GM19043 (cell line): ENCODE data around the gene HYKK.
A peak's percentile ranks its signal among the peaks of the same experiment; 100 is the strongest.
"Not testable (repeated sequence)": the region's sequence is repeated elsewhere in the genome, so short reads cannot be mapped to it uniquely, and the experiment has no call there.

Experiments used
- ATAC-seq: cut with Tn5 transposase; IDR thresholded peaks from one replicate; pipeline ENCODE4 v1.9.1; 2021; ENCODE audit warnings: low read depth; ENCODE audit not compliant: unreplicated experiment

HYKK gene

DNA sequence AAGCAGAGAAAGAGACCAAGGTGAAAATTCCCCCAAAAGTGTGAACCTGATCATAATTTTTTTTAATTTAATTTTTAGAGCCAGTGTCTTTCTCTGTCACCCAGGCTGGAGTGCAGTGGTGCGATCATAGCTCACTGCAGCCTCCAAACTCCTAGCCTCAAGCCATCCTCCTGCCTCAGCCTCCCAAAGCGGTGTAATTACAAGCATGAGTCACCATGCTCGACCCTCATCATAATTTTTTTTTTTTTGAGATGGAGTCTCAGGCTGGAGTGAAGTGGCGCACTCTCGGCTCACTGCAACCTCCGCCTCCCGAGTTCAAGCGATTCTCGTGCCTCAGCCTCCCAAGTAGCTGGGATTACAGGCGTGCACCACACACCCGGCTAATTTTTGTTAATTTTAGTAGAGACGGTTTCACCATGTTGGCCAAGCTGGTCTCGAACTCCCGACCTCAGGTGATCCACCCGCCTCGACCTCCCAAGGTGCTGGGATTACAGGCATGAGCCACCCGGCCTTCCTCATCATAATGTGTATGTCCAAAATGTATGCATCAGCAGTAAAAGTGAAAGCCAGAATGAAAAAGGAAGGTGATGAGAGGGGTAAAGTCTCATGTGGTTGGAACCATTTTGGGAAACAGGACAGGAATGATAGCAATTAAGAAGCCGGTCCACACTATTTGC is 32.2 kb downstream of the HYKK start:
- ATAC-seq = not testable (repeated sequence)

DNA sequence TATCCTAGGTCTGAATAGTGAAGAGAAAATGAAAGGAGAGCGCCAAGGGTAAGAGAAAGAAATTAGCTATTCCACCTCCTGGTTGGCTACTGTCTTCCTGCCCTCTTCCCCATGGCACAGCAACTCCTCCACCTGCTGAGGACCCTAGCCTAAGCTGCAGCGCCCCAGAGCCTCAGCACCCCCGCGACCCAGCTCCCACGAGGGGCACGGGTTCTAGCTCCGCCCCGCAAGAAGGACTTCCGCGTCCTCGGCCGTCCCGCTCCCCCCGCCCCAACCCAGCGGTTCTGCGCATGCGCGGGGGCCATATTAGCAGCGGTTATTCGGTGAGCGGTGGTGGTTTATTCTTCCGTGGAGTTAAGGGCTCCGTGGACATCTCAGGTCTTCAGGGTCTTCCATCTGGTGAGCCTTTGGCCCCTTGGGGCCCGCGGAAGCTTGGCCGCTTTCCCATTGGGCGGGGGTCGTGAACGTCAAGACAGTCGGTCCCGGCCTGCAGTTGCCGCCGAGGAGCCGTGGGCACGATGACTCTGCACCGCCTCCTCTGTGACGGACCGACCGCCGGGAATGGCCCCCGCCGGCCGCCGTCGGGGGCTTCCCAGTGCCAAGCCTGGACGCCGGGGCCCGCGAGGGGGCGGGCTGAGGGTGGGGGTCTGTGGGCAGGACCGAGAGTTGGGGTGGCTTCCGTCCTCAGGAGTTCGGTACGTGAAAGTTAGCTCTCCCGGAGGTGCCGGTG is 32.9 kb downstream of the HYKK start, which contains the start of gene PSMA4:
Gene PSMA4, plus strand, starts transcription at position 304 of the 730 bp plus-strand sequence. CDS start 1,484 bp downstream, outside the sequence.
- ATAC-seq = peak; percentile 75

DNA sequence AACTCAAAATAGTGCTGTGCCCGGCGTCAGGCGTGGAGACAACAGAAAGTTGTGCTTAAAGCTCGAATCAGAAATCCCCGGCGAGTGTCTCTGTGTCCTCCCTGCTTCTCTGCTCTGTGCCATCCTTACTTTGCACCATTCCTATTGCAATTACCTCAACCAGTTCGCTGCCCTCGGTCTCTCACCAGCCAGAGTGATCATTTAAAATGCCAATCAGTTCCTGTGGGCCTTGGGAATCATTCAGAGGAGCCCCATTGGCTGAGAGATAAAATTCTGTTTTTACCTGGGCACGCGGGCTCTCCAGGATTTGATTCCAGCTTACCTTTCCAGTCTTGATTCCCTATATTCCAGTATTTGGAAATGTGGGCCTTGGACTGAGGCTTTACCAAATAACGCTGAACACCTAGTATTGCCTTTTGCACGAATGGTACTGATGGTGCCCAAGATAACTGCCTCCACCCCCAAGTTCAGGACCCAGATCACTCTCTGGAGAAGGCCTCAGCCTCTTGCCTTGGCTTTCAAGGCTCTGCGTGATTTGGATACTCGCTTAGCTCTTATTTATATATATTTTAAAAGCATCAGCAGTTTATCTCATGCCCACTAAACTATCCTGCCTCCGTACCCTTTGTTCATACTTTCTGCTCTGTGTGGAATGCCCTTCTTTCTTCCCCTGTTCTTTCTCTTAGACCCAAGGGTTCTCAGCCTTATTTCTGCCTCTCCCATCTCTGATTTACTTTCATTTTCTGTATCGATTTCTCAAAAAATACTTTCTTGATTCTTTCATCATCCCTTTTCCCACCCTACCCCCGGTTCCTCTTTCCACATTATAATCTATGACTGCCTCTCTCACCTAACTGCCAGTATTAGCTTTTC is 33.7 kb downstream of the HYKK start:
- no peak for ATAC-seq

- no peak for ATAC-seq
Observed at GRCh38 chr15:78541744-78542034, 34.3 kb downstream of the HYKK start.

DNA sequence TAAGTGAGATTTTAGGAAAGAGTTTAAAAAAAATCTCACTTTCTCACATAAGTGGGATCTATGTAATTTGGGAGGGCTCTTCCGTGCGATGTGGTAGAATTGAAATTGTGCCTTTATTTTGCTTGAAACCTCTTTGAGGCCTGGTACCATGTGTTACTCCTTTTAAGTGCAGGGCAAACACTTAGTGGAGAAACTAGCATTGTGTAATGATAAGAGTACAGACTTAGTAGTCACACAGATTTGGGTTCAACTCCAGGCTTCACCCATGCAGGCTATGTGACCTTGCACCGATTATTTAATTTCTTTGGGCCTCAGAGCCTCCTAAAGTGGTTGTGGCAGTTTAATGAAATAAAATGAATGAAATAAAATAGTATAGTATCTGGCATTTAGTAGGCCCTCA is 35.3 kb downstream of the HYKK start:
- no peak for ATAC-seq

DNA sequence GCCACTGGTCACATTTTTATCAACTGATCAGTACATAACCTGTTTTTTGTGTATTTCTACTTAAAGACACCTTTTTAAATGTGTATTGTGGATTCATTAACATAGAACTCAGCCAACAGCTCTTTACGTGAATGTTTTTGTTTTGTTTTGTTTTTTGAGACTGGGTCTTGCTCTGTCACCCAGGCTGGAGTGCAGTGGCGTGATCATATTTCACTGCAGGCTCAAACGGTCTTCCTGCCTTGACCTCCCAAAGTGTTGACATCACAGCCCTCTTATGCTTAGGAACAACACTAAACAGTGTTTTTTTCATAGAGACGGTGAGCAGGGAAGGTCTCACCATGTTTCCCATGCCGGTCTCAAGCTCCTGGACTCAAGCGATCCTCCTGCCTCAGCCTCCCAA is 42.8 kb downstream of the HYKK start:
- ATAC-seq = no peak

DNA sequence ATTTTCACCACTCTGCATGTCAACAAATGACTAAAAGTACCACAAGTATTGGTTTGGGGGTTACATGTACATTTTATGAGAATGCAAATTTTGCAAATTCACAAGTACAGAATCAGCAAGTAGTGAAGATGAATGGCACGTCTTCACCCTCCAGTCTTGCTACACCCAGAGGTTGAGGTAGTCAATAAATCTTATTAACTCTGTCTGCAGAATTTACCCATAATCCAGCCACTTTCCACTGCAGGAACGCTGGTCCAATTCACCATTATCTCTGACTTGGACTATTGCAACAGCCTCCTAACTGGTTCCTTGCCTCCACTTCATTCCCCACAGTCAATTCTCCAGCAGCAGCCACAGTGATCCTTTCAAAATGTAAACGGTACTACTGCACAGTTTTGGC is 43.4 kb downstream of the HYKK start:
- ATAC-seq = no peak

- no peak for ATAC-seq
Observed at GRCh38 chr15:78551902-78552301, 44.5 kb downstream of the HYKK start.

GRCh38 chr15:78552597-78552996 is 45.2 kb downstream of the HYKK start:
- ATAC-seq = no peak

- not testable (repeated sequence) for ATAC-seq
Observed at GRCh38 chr15:78560201-78560600, 52.8 kb downstream of the HYKK start.

DNA sequence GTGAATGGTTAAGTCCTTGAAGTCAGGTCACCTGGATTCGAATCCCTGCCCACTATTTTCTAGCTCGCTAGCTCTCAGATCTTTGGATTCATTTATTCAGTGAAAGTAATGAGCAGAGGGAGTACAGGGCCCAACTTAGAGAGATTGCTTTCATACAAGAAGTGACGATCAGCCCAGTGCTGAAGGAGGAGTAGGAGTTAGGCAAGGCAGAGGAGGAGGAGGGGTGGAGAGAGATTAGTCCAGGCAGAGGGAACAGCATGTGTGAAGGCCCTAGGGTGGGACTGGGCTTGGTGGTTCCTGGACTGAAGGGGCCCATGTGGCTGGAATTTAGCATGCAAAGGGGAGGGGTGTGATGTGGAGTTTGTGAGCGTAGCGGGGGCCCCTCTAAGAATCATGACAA is 54.1 kb downstream of the HYKK start:
- ATAC-seq = no peak

DNA sequence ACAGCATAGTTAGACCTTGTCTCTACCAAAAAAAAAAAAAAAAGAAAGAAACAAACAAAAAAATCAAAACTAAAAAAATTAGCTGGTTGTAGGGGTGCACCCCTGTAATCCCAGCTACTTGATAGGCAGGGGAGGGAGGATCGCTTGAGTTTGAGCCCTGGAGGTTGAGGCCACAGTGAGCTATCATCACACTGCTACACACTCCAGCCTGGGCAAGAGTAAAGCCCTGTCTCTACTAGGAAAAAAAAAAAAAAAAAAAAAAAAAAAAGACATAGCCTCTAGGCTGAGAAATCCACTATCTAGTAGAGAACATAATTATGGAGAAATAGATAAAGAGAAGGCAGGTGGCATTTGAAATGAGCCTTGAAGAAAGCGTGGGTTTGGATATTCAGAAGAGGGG is 55.7 kb downstream of the HYKK start:
- no peak for ATAC-seq

GRCh38 chr15:78564743-78565096 is 57.3 kb downstream of the HYKK start:
- ATAC-seq = peak; percentile 5

- peak; percentile 66 for ATAC-seq
Observed at GRCh38 chr15:78565097-78565950, 57.9 kb downstream of the HYKK start, which contains the start of gene CHRNA5. Gene CHRNA5, plus strand, starts transcription at chr15:78565520. Its CDS starts 200 bp downstream, at chr15:78565720.

DNA sequence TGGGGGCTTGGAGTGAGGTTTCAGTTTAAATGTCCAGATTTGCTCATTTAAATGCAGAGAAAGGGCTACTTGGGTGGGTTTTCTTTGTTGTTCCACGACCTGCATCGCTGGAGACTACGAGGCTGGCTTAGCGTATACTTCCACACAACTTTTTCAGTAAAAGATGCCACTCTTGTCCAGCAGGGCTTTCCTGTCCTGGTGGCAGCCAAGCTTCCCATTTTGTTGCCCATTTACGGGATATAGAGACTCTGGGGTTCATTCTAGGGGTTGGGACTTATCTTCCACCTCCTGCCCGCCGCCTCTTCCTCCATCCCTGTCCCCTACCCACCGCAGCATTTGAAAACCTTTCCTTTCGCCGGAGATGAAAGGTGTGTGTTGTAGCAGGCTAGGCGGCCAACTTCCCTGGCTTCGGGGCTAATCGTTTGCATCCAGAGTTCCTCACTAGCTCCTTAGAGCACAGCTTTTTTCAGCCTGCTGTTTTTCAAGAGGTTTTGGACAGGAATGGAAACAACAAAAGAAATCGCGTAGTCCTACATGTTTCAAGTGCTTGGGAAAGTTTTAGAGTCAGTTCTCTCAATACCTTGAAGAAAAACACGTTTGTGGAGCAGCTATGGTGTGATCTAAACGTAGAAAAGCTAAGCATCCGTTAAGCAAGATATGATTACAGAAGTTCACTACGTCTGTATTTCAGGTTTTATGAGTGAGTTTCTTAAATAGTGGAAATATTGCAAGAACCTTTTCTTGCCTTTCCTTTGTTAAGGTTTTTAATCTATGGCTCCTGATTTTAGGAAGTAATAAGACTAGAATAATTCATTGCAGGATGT is 58.8 kb downstream of the HYKK start:
- peak; percentile 19 for ATAC-seq

- ATAC-seq = no peak
Observed at GRCh38 chr15:78567531-78567930, 60.2 kb downstream of the HYKK start.

- no peak for ATAC-seq
Observed at GRCh38 chr15:78570710-78571109, 63.3 kb downstream of the HYKK start.

GRCh38 chr15:78571382-78571781 is 64.0 kb downstream of the HYKK start:
- no peak for ATAC-seq

- ATAC-seq = no peak
Observed at GRCh38 chr15:78573416-78573815, 66.0 kb downstream of the HYKK start.

DNA sequence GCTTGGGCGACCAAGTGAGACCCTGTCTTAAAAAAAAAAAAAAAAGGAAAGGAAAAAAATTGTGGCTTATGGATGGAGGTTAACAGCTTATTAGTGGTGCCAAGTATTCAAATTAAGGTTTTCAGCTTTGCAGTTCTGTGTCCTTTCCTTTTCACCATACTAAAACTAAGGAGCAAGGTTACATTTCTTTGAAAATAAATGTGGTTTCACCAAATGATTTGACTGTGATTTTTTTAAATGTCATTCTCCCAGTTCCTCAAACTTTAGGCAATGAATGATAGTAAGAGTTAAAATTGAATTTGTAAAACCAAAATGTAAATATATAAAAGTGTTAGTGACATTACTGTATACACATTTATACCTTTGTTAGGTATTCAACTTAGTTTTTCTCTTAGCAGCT is 67.6 kb downstream of the HYKK start:
- no peak for ATAC-seq
